Endothelial cell (in vitro differentiated cells): ENCODE results near the gene FRAS1. TPM values are rescaled to one million over a fixed set of nuclear protein-coding genes. Genes with fewer than 3 reads are reported as not detected.

Experiments
- DNase-seq: peaks from one replicate; pipeline ENCODE4 v3.0.0; 2021; ENCODE audit warnings: low spot score
- H3K27ac Mint-ChIP-seq: one replicate; pipeline ENCODE4 v1.8.0; 2021; ENCODE audit warnings: mixed read lengths, inconsistent platforms; ENCODE audit not compliant: unreplicated experiment
- H3K27me3 Mint-ChIP-seq: one replicate; pipeline ENCODE4 v1.8.0; 2021; ENCODE audit warnings: mild to moderate bottlenecking, moderate library complexity, mixed read lengths, inconsistent platforms; ENCODE audit not compliant: unreplicated experiment
- H3K36me3 Mint-ChIP-seq: one replicate; pipeline ENCODE4 v1.8.0; 2021; ENCODE audit warnings: mild to moderate bottlenecking, low read depth, mixed read lengths, inconsistent platforms; ENCODE audit not compliant: unreplicated experiment
- H3K4me1 Mint-ChIP-seq: one replicate; pipeline ENCODE4 v1.8.0; 2021; ENCODE audit warnings: mild to moderate bottlenecking, mixed read lengths, inconsistent platforms; ENCODE audit not compliant: unreplicated experiment
- H3K4me3 Mint-ChIP-seq: one replicate; pipeline ENCODE4 v1.8.0; 2021; ENCODE audit warnings: mild to moderate bottlenecking, mixed read lengths, inconsistent platforms; ENCODE audit not compliant: unreplicated experiment
- H3K9me3 Mint-ChIP-seq: one replicate; pipeline ENCODE4 v1.8.0; 2021; ENCODE audit warnings: mixed read lengths, inconsistent platforms; ENCODE audit not compliant: unreplicated experiment
- CTCF ChIP-seq: fragments of 200-600 bp; sonication (generic); IDR thresholded peaks from one replicate; pipeline ENCODE4 v1.5.0; 2021; ENCODE audit warnings: antibody characterized with exemption; ENCODE audit not compliant: unreplicated experiment
- total RNA-seq: library from RNA; stranded (reverse); fragmentation: NEBNext Ultra II Directional; extraction: Animal tissue kit (Norgen Biotek cat#: 25700); gene quantifications from one replicate; pipeline ENCODE4 v1.2.1, GENCODE V29; 2021; ENCODE audit not compliant: unreplicated experiment

The FRAS1 gene
- total RNA-seq, 1 donor from 2014 or later: 51.7 TPM

- Mint-ChIP-seq H3K4me3 (no peak overlapping the region), H3K4me1 (peaks cover 7% of the 10 kb centered on the region), H3K27me3 (peaks cover 4% of the 10 kb centered on the region), H3K9me3 (no peaks in the 10 kb centered on the region), H3K36me3 (no peaks in the 10 kb centered on the region), H3K27ac (no peak overlapping the region)
- no peak for TF ChIP-seq CTCF
- no peak for DNase-seq
Observed at GRCh38 chr4:78197947-78198346, 140.8 kb downstream of the FRAS1 start.

GRCh38 chr4:78199984-78200383 lies 142.9 kb downstream of the FRAS1 start:
- Mint-ChIP-seq H3K4me3 (no peak overlapping the region), H3K27ac (no peak overlapping the region), H3K9me3 (no peaks in the 10 kb centered on the region), H3K4me1 (peaks cover 13% of the 10 kb centered on the region), H3K36me3 (no peaks in the 10 kb centered on the region), H3K27me3 (peaks cover 9% of the 10 kb centered on the region)
- no peak for DNase-seq
- TF ChIP-seq CTCF: no peak

- H3K4me1 Mint-ChIP-seq: peaks cover 23% of the 10 kb centered on the region
- no peak overlapping the region for H3K27ac Mint-ChIP-seq
- no peak overlapping the region for H3K4me3 Mint-ChIP-seq
- H3K9me3 Mint-ChIP-seq: no peaks in the 10 kb centered on the region
- no peaks in the 10 kb centered on the region for H3K36me3 Mint-ChIP-seq
- TF ChIP-seq CTCF: no peak
- DNase-seq: no peak
- H3K27me3 Mint-ChIP-seq: peaks cover 9% of the 10 kb centered on the region
Observed at GRCh38 chr4:78200949-78201348, 143.8 kb downstream of the FRAS1 start.

GRCh38 chr4:78204176-78204575 lies 147.1 kb downstream of the FRAS1 start:
- TF ChIP-seq CTCF: no peak
- Mint-ChIP-seq H3K9me3 (no peaks in the 10 kb centered on the region), H3K36me3 (no peaks in the 10 kb centered on the region), H3K4me3 (no peak overlapping the region), H3K4me1 (peaks cover 37% of the 10 kb centered on the region), H3K27me3 (peaks cover 5% of the 10 kb centered on the region), H3K27ac (no peak overlapping the region)
- DNase-seq: no peak

GRCh38 chr4:78205591-78205990 lies 148.5 kb downstream of the FRAS1 start:
- peak; percentile 53 for DNase-seq
- no peaks in the 10 kb centered on the region for H3K36me3 Mint-ChIP-seq
- H3K4me3 Mint-ChIP-seq: peak overlapping the region; percentile 48
- H3K27me3 Mint-ChIP-seq: peaks cover 5% of the 10 kb centered on the region
- H3K4me1 Mint-ChIP-seq: peaks cover 48% of the 10 kb centered on the region
- peak overlapping the region; percentile 97 for H3K27ac Mint-ChIP-seq
- no peaks in the 10 kb centered on the region for H3K9me3 Mint-ChIP-seq
- TF ChIP-seq CTCF: no peak
